Endometrium (tissue), 2 donors: Measurements from ENCODE around the gene LYRM2.

Experiments
- FAIRE-seq: peaks from 2 replicates; lab custom pipeline; 2012; peaks lifted over from hg19 to GRCh38; lab: Jason Lieb, UNC
- donor health status: control.
- donor health status: control.

The LYRM2 gene, protein sequence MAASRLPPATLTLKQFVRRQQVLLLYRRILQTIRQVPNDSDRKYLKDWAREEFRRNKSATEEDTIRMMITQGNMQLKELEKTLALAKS

DNA sequence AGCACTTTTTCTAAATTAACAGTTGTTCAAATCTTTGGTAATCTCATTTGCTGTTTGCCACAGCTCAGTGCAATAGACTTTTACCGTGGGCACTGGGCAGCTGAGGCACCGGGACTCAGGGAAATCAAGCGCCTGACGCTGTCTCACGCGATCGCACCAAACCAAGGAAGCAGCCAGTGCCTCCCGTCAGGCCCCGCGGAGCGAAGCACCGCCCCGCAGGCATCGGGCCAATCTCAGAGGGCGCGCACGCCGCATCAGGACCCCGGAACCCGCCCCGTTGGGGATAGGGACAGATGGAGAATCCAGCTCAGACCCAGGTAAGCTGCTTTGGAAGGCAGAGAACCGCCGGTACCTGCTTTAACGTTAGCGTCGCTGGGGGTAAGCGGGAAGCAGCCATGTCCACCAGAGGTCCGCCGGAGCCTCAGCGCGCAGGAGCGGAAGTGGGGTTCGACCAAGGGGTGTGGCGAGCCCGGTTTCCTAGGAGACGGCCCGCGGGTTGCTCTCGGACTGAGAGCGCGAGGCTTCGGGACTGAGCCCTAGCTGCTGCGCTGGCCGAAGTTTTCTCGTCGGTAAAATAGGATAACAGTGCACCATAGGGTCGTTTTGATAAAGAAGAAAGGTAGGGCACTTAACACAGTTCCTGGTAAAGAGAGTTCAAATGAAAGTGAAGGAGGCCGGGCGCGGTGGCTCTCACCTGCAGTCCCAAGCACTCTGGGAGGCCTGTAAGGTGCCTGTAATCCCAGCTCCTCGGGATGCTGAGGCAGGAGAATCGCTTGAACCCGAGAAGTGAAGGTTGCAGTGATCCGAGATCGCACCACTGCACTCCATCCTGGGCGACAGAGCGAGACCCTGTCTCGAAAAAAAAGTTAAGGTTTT is at the start of gene LYRM2:
Gene LYRM2 (minus strand): TSS at position 428 of the 876 bp plus-strand sequence. CDS start 31 bp downstream, at position 397.
- FAIRE-seq, result no peak

DNA sequence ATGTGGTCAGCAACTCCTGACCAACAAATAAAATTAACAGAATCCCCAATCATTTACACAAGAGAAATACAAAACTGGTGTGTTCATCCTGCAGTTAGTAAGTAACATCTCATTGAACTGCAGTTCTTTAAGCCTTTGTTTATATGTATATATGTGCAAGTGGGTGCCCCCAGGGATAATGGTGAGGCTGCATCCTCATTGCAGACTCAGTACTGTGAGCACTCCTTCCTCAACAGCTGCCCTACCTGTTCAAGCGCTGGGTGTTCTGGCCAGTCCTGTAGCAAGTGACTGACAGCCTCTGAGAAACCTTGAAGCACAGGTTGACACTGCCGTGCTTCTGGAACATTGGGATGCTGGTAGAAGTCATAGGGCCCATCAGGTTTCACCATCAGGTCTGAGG is 49.8 kb upstream of the LYRM2 start:
- no peak for FAIRE-seq

DNA sequence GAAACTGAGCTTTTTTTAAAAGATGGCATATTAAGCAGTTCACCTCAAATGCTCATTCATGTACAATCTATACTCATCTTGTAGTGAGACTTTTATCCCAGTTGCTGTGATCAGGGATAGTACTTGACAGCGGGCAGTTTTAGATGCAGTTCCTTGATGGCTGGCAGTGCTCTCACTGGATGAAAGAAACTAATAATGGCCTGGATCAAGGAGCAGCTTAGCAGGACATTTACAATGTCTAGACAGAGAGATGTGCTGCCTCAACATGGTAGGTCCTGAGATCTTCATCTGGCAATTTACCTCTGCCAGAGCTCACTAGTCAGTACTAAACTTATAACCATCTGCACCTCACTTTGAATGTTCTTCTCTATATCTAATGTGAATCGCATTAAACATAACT is 46.8 kb upstream of the LYRM2 start:
- FAIRE-seq, result no peak

DNA sequence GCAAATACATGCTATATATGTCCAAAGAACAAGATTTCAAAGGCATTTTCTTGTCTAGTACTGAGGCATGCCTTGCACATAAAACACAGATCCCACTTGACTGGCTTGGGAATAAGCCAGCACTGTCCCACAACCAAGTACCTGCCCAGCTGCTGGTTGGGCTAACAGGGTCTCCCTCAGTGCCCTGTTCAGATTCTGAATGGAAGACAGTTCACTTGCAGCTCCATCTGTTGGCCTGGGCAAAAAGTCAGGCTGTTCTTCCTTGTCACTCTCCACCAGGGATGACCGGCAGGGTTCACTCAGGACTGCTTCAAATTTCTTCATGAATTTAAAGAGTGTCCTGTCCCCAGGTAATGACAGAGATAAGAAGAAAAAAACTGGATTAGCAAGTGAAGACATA is 44.4 kb upstream of the LYRM2 start:
- FAIRE-seq, result no peak

DNA sequence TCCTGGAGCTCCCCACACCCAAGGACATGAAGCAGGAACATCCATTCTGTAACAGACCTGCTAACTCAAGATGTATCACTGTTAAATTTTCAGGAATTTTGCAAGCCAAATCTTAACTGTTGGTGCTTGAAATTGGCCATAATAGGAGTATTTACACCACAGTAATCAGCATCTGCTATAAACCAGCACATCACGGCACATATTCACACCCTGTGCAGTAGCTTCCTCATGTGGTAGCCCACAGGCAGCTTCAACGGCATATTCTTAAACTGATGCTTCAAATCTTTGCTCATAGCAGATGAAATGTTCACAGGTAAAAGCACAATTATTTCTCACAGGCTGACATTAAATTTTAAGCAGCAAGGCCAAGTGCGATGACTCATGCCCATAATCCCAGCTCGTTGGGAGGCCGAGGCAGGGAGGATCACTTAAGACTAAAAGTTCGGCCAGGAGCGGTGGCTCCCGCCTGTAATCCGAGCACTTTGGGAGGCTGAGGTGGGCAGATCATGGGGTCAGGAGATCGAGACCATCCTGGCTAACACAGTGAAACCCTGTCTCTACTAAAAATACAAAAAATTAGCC is 43.5 kb upstream of the LYRM2 start:
- FAIRE-seq, result no peak

DNA sequence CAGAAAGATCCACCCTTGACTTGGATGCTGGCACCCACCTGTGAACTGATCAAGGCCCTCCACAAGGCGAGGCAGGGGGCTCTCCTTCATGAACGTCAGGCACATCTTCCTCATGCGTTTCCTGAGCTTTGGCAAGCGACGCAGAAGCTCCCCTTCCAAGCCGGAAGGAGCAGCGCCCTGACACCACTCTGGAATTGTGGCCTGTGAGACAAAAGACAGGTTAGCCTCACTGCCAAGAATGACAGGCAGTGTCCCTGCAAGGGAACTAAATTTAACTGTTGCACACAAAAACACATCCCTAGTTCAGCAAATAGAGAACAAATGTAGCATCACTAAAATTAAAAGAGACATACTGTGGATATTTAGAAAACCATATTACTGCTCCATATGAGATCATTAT is 42.0 kb upstream of the LYRM2 start:
- FAIRE-seq, result no peak

DNA sequence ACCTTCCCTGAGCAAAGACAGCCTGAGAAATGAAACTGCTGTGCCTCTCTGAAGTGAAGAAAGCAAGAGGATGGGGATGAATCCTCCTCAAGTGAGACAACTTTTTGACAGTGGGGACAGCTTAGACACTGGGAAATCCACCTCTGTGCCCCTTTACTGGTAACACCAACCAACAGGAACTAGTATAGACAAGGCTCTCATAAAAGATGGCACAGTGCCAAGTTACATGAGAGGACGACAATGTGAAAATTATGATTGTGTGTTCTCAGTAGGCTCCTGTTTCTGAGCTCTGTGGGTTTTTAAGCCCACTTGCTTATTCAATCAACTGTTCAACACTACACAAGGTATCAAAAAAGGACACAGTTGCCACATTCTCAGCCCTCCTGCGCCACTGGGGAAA is 41.6 kb upstream of the LYRM2 start:
- no peak for FAIRE-seq

DNA sequence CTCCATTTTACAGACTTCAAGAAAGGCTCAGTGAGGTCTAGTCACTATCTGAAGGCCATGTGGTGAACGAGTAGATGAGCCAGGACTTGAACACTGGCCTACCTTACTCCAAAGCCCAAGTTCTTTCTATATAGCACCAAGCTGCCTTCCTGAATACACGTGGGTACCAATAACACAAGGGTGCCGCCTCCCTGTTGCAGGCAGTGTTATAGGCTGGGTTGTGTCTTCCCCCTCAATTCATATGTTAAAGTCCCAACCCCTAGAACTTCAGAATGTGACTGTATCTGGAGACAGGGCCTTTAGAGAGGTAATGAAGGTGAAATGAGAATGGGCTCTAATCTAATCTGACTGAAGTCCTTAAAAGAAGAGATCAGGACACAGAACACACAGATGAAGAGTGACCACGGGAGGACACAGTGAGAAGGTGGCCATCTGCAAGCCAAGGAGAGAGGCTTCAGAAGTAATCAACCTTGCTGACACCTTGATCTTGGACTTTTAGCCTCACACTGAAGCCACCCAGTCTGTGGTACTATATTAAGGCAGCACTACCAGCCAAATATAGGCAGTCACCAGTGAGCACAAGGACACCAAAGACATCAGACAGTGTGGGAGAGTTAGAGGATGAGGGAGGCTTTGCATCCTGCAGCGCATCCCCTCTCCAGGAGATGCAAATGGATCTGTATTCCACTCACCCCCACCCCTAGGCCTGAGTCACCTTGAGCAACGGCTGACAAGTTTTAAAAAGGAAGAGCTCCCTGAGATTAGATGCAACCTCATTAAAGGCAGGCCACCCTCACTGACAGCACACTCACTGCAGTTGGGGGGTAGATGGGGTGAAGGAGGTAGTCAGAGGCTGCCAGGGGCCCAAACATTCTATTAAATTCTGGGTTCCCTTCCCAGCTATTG is 40.9 kb upstream of the LYRM2 start:
- no peak for FAIRE-seq

DNA sequence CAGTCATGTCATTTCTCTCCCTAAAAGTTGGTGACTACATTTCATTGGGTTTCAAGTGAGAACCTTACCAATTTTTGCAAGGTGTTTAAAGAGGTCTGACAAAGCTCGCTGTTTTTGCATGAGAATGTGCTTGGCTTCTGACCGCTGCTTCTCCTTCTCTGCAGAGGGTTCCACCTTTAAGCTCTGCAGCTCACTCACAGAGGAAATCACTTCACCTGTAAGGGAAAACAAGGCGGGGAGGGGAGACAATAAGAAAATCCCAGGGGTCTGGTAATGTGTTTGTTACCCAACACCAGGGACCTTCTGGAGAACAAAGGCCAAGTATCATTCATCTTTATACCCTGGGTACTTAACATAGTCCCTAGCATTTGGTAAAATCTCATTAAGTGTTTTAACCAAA is 40.0 kb upstream of the LYRM2 start:
- FAIRE-seq, result no peak

DNA sequence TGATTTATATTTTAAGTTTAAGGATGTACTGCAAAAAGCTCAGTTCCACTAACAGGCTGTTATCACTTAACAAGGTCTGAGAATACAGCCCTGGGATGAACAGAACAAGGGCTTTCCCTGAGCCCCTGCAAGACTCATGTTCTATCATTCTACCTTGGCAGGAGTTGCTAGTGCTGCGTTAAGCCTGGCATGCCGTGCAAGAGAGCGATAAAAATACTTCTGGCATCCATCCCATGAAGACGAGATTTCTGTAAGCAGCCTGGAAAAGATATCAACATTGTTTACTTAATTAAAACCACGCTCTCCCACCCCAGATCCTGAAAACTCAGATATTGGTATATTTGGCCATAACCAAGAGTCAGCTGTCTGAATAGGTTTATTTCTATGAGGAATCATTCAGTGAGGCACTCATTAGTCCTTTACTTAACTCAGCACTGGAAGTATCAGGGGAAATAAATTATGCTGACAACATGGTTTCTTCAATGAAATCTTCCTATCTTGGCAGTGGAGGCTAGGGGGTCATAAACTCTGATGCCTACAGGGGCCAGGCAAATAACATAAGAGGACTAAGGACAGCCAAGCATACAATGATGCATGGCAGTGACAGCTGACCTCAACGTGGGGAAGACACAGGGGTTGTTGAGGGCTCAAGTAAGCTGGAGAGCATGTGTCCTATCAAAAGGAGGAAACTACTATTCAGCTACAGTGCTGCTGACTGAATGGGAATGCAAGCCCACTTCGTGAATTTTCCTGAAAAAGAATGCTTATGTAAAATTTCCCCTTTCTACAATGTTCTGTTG is 37.6 kb upstream of the LYRM2 start:
- no peak for FAIRE-seq

DNA sequence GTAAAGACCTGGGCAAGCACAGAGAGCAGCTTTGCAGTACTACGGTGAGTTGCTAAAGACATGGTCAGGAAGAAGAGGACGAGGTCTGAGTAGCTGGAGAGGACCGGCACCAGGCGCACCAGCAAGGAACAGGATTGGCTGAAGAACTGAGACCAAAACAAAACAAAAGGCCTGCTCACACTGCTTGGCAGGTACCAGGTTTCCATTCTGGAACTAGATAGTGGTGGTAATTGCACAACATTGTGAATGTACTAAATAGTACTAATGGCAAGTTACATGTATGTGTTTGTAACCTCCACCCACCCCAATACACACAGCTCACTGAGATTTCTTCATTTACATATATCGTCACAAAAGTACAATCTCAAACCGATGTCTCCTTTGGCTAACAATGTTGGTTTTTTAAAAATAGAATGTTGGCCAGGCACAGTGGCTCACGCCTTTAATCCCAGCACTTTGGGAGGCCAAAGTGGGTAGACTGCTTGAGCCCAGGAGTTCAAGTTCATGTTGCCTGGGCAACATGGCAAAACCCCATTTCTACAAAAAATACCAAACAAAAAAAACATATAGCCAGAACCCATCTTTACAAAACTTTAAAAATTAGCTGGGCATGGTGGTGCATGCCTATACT is 32.5 kb upstream of the LYRM2 start:
- no peak for FAIRE-seq

DNA sequence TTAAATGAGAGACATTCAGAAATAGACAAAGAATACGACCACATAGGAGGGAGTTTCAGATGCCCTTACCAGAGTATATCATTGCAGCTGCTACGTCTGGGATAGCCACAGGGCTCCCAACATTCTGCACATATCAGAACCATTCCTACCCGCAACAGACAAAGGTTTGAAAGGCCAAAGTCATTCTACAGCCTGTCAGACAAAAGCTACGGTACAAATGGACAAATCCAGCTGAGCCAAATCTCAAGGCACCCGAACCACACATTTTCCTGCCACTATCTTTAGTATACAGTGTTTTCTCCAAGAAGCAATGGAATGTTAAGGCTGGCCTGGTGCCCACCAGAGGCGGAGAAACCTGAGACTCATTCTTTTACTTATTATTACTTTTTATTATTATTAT is 30.5 kb upstream of the LYRM2 start:
- FAIRE-seq, result no peak

DNA sequence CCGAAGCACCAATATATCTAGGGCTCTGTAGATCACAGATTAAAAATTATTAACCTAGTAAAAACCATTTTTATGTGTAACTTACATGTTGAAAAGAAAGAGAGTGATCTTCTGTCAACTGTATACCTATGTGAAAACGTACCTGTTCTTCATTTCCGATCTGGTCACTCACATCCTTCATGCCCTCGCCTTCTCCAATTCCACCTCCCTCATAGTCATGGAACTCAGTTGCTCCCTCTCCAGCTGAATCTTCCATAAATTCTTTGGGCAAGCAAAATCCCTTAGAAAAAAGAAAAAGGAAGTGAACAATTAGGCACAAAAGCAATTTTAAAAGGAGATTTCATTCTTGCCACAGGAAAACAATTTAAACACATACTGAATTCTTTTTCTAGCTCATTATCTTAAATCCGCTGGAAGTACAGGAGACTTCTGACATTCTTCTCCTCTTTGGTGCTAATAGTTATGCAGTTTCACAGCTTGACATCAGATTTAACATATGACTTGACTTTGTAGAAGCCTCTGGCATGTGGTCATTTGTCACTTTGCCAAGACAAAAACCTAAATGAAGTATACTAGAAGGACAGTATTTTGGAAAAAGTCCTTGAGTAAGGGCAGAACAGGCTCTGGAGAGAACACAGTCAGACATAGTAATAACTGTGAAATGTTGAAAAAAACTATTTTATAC is 29.5 kb upstream of the LYRM2 start:
- no peak for FAIRE-seq

DNA sequence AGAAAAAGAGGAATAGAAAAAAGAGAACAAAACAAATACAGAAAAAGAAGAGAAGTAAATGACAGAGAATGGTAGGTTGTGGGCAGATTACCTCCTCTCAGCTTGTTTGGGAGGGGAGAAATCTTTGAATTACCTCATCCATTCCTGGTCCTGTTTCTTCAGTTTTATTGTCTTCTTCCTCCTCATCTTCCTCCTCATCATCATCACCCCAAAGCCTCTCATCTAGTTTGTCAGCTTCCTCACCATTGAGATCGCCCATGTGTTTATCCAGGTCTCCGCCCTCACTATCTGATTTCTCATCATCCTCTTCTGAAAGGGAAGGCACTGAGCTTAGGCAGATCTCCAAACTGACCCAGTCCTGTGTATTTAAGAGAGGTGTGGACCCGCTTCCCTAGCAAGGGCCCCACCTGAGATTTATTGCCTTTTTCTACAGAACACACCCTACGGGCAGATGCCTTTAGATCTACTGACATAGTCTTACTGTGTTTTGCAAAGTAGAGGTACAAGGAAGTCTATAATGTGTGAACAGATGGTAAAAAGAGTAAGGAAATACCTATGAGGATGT is 24.2 kb upstream of the LYRM2 start:
- FAIRE-seq, result no peak

DNA sequence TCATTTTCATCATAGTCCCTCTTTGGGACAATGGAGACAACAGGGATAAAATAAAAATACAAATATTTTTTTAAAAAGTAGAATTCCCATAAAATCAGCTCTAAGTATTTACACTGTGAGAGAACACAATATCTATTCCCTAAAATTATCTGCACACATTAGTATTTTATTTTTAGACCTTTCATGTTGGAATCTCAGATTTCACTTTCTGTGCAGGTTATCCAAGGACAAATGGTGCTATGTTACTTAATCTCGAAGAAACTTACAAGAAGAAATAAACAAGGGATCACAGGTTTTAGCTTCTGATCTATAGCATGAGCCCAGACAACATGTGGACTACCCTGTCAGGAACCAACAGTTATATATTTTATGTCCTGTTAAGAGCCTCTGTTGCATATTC is 23.0 kb upstream of the LYRM2 start:
- FAIRE-seq, result no peak

DNA sequence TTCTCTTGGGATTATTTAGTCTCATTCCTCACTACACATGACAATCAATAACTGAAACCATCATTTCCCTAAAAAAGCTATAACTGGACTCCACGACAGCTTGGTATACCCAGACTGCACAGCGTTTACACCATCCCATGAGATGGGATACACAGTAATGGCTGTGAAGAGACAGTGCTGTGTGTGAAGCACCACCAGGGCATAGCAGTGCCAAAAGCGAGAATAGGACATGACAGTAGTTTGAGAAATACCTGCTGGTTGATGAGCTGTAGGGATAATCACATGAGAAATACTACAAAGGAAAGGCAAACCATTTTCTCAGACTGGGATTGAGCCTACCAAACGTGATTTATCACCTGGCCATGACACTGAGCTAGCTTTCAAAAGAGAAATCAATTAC is 22.4 kb upstream of the LYRM2 start:
- FAIRE-seq, result no peak

DNA sequence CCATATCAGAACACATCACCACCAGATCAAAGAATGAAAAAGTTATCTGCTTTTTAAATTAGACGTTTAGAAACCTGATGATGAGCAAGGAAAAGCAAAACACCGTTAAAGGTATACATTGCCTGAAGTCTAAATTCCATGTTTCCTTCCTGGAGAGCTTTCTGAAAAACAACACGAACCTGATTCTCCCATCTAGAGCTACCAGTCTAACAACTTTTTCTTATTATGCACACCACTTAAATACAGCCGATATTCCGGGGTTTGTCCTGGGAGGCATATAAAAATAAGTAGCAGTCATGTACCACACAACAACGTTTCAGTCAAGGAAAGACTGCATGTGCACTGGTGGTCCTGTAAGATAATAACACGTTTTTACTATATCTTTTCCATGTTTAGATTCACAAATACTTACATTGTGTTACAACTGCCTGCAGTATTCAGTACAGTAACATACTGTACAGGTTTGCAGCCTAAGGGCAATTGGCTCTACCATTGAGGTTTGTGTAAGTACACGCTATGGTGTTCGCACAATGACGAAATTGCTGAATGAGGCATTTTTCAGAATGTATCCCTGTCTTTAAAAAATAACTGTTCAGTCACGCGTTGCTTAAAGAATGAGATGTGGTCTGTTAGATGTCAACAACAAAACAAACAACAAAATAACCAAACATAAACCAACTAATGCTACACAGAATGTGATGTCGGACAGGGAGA is 19.1 kb upstream of the LYRM2 start:
- FAIRE-seq, result no peak

DNA sequence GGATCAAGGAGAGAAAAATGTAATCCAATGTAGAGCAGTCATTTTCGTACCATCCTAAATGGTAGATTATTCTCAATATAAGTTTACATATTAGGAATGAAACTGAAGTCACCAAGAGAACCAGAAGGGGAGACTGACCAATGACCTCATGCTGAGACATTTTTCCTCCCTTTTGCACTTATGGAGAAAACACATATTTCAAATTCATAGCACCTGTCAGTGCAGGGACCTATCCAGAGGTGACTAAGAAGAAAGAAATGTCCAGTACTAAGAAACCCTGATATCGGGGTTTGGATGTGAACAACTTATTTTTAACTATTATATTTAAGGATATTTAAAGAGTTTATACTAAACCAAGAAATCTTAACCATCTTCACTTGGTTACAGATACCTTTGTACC is 16.6 kb upstream of the LYRM2 start:
- no peak for FAIRE-seq

DNA sequence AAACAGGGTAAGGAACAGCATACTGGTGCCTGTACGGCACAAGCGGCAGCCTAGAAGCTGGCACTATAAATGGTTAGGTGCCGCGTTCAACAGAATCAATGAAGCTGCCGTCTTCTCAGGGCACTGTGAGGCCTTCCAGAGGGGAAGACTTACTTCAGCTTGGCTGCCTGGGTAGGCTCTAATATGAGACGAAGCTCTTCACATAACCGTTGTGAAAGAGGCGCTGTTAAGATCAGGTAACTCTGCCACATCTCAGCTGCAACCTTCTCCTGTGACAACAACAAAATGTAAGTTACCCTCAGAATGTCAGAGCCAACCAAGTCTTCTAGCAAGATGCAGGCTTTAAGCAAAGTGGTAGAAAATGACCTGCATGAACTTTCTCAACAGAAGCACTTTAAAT is 12.0 kb upstream of the LYRM2 start:
- no peak for FAIRE-seq

DNA sequence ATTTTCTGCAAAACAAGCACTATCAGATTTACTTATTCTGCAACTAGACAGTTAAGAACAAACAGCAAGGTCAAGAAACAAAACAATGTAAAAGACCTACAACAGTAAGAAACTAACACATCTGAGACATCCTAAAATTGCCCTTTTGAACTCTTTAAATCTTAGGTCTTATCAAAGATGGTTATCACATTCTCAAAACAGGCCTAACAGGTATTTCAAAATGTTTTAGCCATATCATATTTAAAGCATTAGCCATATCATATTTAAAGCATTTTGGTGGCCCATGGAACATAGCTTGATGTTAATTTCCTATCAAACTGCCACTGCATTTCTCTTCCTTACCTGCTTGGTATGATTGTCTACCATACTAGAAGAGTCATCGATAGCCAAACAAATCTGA is 11.1 kb upstream of the LYRM2 start:
- FAIRE-seq, result no peak
